Measurements from ENCODE around the gene OR52K2. TPM values are rescaled to one million over a fixed set of nuclear protein-coding genes. Genes with fewer than 3 reads are reported as not detected.
"Not testable (repeated sequence)": the region's sequence is repeated elsewhere in the genome, so short reads cannot be mapped to it uniquely, and the experiment has no call there.

OR52K2 gene
- total RNA-seq, 2 donors from 2014 or later, result not detected

GRCh38 chr11:4480577-4481239, 31.6 kb downstream of the OR52K2 start:
- DNase-seq (ENCODE audit: low spot score), result no peak
- Histone ChIP-seq H3K9me3 (no peaks in the 10 kb centered on the region), H3K36me3 (no peaks in the 10 kb centered on the region), H3K27ac (no peak overlapping the region), H3K27me3 (no peaks in the 10 kb centered on the region), H3K4me1 (no peaks in the 10 kb centered on the region), H3K4me3 (no peak overlapping the region)
- no peak for TF ChIP-seq CTCF (IDR thresholded peaks at IDR 0.05)

GRCh38 chr11:4481240-4481582, 32.1 kb downstream of the OR52K2 start:
- DNase-seq (ENCODE audit: low spot score), result no peak
- TF ChIP-seq CTCF (IDR thresholded peaks at IDR 0.05), result no peak
- H3K4me1 ChIP-seq, result no peaks in the 10 kb centered on the region

GRCh38 chr11:4482445-4482844, 33.4 kb downstream of the OR52K2 start, which contains the start of gene OR52K1:
Gene OR52K1, plus strand, starts transcription at chr11:4482646. Its CDS starts 6,255 bp downstream, at chr11:4488901.
- H3K36me3 ChIP-seq, result no peaks in the 10 kb centered on the region
- no peaks in the 10 kb centered on the region for H3K9me3 ChIP-seq
- H3K27me3 ChIP-seq, result no peaks in the 10 kb centered on the region
- H3K4me1 ChIP-seq, result no peaks in the 10 kb centered on the region
- no peak within 1 kb of the TSS for H3K27ac ChIP-seq
- no peak within 1 kb of the TSS for H3K4me3 ChIP-seq
- DNase-seq (ENCODE audit: low spot score), result no peak
- no peak for TF ChIP-seq CTCF (IDR thresholded peaks at IDR 0.05)

More at GRCh38 chr11:4481240-4481582, 32.1 kb downstream of the OR52K2 start:
- no peaks in the 10 kb centered on the region for H3K36me3 ChIP-seq
- no peaks in the 10 kb centered on the region for H3K27me3 ChIP-seq
- H3K9me3 ChIP-seq, result no peaks in the 10 kb centered on the region
- H3K4me3 ChIP-seq, result no peak overlapping the region
- no peak overlapping the region for H3K27ac ChIP-seq

- Histone ChIP-seq H3K27ac (no peak overlapping the region), H3K27me3 (no peaks in the 10 kb centered on the region), H3K36me3 (no peaks in the 10 kb centered on the region), H3K4me1 (no peaks in the 10 kb centered on the region), H3K4me3 (no peak overlapping the region), H3K9me3 (no peaks in the 10 kb centered on the region)
- no peak for TF ChIP-seq CTCF (IDR thresholded peaks at IDR 0.05)
- no peak for DNase-seq (ENCODE audit: low spot score)
Observed at GRCh38 chr11:4484310-4484709, 35.2 kb downstream of the OR52K2 start.

- not testable (repeated sequence) for H3K36me3 ChIP-seq; DNase-seq (ENCODE audit: low spot score); H3K4me1 ChIP-seq; H3K27me3 ChIP-seq; H3K27ac ChIP-seq; H3K4me3 ChIP-seq; H3K9me3 ChIP-seq
Observed at GRCh38 chr11:4491405-4491804, 42.3 kb downstream of the OR52K2 start.

- Histone ChIP-seq H3K27me3 (no peaks in the 10 kb centered on the region), H3K4me1 (peaks cover 0 to 3% of the 10 kb centered on the region in 2 donors), H3K9me3 (no peaks in the 10 kb centered on the region), H3K4me3 (no peak overlapping the region), H3K36me3 (no peaks in the 10 kb centered on the region), H3K27ac (no peak overlapping the region)
- TF ChIP-seq CTCF (IDR thresholded peaks at IDR 0.05), result no peak
- no peak for DNase-seq (ENCODE audit: low spot score)
Observed at GRCh38 chr11:4491878-4492606, 42.9 kb downstream of the OR52K2 start.
